ENCODE measurements around the gene PCDH11Y.
"Not testable (repeated sequence)": the region's sequence is repeated elsewhere in the genome, so short reads cannot be mapped to it uniquely, and the experiment has no call there.

The PCDH11Y gene

GRCh38 chrY:5000057-5000456, at the start of gene PCDH11Y:
Gene PCDH11Y, plus strand, starts transcription at chrY:5000296. Its CDS starts 56,804 bp downstream, at chrY:5057100.
- not testable (repeated sequence) for DNase-seq (ENCODE audit: low read depth)

DNA sequence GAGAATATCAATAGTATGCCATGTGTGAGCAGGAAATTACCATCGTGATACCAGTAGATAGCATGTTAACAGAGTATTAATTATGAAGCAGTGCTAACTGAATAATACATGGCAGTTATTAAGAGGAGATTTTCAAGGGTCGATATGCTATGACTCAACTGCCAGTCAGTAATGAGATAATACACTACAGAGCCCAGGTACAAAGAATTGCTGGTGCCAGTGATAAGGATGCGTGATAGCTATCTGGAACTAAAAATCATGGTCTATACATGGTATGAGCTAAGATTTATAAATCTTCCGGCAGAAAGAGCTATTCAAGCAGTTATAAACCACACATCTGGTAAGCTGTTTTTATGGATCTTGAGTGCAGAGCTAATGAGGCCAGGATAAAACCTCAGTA, 32.2 kb upstream of the PCDH11Y start:
- DNase-seq (ENCODE audit: low read depth), result not testable (repeated sequence)

- not testable (repeated sequence) for DNase-seq (ENCODE audit: low read depth)
Measured at GRCh38 chrY:4991743-4992400, 8.2 kb upstream of the PCDH11Y start.

DNA sequence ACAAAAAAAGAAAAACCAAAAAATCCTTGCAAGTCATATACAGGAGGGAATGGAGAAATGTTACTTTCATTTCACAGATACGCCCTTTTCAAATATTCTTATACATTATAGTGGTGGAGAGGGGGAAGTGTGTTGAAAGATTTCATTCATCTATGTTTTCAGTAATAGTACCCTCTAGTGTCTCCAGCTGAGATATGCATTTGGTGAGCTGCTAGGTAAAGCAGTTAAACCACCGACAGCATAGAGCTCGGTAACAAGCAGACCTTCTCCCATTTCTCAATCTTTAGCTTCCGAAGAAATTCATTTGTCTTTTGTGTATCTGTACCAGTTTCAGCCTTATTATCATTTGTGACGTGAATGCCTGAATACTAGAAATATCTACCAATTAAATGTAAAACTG, 5.2 kb upstream of the PCDH11Y start:
- DNase-seq (ENCODE audit: low read depth), result not testable (repeated sequence)

DNA sequence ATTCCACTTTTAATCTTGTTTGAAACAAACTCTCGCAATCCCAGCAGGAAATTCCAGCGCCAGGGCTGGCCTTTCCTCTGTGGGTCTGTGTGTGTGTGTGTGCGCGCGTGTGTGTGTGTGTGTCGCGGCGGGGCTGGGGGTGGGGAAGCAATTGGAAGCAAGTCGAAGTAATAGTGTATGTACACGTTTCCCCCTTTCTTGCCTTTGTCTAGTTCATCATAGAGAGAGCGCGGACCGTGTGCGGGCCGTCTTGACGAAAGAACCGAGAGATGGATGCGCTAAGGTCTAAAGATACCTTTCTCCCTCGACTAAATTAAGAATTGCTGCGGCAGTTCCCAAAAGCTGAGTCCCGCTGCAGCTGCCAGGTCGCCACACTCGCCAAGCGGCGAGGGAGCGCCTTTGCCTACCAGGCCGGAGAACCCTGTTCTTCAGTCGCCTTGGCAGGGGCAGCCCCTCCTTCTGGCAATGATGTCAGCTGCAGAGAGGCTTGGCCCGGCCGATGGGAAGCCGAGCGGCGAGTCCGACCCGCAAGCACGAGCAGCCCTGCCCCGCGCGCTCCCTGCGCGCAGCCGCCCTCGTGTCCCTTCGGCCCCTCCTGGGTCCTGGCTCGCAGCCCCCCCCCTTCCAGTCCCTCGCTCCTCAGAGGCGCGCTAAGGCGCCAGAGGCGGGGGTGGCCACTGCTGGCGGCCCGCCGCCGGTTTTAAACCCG, 2.5 kb downstream of the PCDH11Y start:
- DNase-seq (ENCODE audit: low read depth), result not testable (repeated sequence)

- DNase-seq (ENCODE audit: low read depth), result not testable (repeated sequence)
Measured at GRCh38 chrY:5038972-5039523, 39.0 kb downstream of the PCDH11Y start.

GRCh38 chrY:5083017-5083416, 82.9 kb downstream of the PCDH11Y start:
- not testable (repeated sequence) for DNase-seq (ENCODE audit: low read depth)

GRCh38 chrY:5182998-5183397, 182.9 kb downstream of the PCDH11Y start:
- not testable (repeated sequence) for DNase-seq (ENCODE audit: low read depth)

DNA sequence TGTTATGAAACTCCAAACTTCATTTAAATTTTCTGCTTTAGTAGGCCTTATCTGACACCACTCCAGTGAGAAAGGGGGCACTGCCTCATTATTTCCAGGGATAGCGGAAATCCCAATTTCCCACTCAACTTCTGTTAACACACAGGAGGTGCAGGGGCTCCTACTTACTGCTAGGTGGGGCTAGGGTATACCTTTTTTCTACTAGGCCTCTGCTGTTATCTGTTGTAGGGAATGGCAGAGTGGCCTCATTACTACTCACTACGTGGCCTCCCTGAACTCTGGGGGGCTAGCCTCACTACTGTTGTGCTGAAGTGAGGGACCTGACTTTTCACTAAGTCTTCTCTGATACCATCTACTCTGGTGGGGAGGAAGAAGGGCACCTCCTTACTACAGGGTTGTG, 215.0 kb downstream of the PCDH11Y start:
- not testable (repeated sequence) for DNase-seq (ENCODE audit: low read depth)

DNA sequence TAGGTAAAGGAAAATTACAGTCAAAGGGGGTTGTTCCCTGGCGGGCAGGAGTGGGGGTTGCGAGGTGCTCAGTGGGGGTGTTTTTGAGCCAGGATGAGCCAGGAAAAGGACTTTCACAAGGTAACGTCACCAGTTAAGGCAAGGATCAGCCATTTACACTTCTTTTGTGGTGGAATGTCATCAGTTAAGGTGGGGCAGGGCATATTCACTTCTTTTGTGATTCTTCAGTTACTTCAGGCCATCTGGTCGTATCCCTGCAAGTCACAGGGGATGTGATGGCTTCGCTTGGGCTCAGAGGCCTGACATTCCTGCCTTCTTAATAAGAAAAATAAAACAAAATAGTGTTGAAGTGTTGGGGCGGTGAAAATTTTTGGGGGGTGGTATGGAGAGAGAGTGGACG, 324.8 kb downstream of the PCDH11Y start:
- DNase-seq (ENCODE audit: low read depth), result not testable (repeated sequence)

DNA sequence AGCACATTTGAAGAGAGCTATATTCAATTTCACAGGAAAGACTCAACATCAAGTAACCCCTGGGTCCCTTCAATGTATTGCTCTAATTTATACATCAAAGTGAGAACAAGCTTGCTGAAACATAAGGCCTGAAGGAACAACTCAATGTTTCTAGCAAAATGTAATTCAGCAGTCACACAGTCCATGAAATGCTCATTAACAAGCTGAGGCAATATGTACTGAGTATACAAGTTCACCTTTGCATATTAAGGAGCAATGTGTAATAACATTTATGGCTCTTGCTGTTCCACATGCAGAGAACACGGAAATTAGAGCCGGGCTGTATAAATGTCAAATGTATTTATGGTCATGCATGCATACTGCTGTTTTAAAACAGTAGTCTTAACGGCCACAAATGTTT, 342.1 kb downstream of the PCDH11Y start:
- not testable (repeated sequence) for DNase-seq (ENCODE audit: low read depth)

GRCh38 chrY:5543705-5544104, 543.6 kb downstream of the PCDH11Y start:
- DNase-seq (ENCODE audit: low read depth), result not testable (repeated sequence)

DNA sequence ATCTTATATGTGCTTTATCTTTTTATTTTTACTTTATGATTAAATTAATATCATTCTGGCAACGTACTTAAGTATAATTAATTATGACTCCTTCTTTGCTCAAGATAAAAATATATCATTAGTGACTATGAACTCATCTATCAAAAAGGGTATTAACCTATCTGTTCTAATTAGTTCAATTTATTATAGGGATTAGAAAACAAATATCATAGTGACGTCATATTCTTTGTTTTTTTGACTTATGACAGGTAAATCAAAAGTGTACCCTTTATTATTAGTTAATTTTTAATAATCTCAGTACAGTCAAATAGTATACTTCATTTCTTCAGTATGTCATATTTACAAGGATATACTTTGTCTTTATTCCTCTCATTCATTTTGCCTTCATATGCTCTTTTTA, 638.5 kb downstream of the PCDH11Y start:
- not testable (repeated sequence) for DNase-seq (ENCODE audit: low read depth)

- DNase-seq (ENCODE audit: low read depth), result not testable (repeated sequence)
Measured at GRCh38 chrY:5679265-5679664, 679.2 kb downstream of the PCDH11Y start.

DNA sequence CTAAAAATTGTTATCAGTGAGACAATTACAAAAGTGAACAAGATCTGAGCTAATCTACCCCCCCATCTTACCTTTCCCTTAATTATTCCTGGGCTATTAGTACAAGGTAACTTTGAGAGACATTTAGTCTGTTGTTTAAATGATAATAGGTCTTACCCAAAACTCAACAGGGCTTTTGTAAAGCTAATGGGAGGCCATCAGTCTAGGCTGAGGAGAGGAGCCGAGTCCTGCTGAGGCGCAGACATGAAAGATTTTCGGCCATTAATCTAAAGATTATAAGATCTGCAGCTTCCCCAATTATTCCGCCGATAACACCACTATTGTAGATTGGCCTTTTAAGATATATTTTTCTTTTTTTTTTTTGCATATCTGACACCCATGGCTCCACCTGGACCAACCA, 708.6 kb downstream of the PCDH11Y start:
- not testable (repeated sequence) for DNase-seq (ENCODE audit: low read depth)

DNA sequence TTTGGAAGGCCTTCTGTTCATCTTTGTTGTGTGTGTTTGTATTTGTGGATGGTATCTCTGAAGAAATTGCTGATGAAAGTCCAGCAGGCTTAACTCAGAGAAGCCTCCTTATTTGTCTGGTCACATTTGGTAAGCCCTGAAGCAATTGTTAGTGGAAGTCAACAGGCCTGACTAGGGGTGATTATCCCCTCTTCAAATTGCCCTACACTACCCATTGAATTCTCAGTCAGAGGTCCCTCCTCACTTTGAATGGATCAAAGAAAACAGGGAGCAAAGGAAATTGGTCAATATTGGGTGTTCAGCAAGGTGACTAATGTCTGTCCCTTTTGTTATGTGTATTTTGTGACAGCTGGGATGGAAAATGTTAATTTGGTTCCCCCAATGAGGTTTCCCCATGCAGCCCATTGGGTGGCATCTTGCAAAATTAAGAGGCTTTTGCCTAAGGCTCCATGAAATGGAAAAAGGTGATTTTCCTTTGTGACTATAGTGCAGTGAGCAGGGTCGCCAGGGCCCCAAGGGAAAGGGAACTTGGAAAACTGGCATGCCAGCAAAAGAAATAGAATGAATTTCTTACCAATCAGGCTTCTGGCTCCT, 709.8 kb downstream of the PCDH11Y start:
- not testable (repeated sequence) for DNase-seq (ENCODE audit: low read depth)

- not testable (repeated sequence) for DNase-seq (ENCODE audit: low read depth)
Measured at GRCh38 chrY:5761403-5761802, 761.3 kb downstream of the PCDH11Y start.

DNA sequence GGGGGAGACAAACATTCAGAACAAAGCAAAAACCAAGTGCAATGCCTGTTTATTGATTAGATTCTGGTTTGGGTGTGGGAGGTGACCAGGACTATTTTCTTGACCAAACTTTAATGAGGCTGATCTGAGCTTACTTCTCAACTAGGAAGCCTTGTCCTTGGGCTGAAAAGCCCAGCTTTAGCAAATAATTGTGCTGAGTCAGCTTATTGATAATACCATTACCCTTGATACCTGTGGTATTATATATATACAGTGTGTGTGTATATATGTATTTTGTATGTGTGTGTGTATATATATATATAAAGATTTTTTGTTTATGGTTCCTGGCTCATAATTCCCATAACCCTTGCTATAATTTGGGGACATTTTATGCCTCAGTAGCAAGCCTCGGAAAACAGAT, 776.4 kb downstream of the PCDH11Y start:
- not testable (repeated sequence) for DNase-seq (ENCODE audit: low read depth)

Data from activated T-helper 9 cell treated with anti-CD3 and anti-CD28 coated beads, Interleukin-2, amount 50 U/mL, for 16 hours (primary cell).